GM23338 (cell line): Measurements from ENCODE around the gene FOXA1.

Experiments used
- EZH2 ChIP-seq: fragments of 200-600 bp; sonication (generic); IDR thresholded peaks from one replicate; pipeline ENCODE4 v1.8.0; 2017; ENCODE audit warnings: antibody characterized with exemption, mild to moderate bottlenecking, low read depth; ENCODE audit not compliant: unreplicated experiment
- POLR2AphosphoS5 ChIP-seq: IDR thresholded peaks from 2 replicates; pipeline ENCODE4 v1.6.1; 2016; ENCODE audit warnings: antibody characterized with exemption, low read depth
- TF ChIP-seq, protein P1 (sequence below), 2 experiments: fragments of 200-600 bp in 1 of 2; sonication (generic) in 1 of 2; conservative IDR thresholded peaks; 2 replicates each; pipeline versions ENCODE4 v1.5.1 to v1.6.1; 2016 to 2017; ENCODE audit warnings: antibody characterized with exemption in 2 of 2, low read depth in 2 of 2, mild to moderate bottlenecking in 2 of 2, moderate library complexity in 1 of 2
- TF ChIP-seq, protein P2 (sequence below): IDR thresholded peaks from one replicate; pipeline ENCODE4 v1.6.1; 2018; ENCODE audit warnings: antibody characterized with exemption; ENCODE audit not compliant: unreplicated experiment
- TF ChIP-seq, protein P3 (sequence below): fragments of 250-450 bp; sonication (Bioruptor Pico); IDR thresholded peaks from 2 replicates; pipeline ENCODE4 v1.5.0; 2020; ENCODE audit warnings: mild to moderate bottlenecking, moderate library complexity

DNA sequence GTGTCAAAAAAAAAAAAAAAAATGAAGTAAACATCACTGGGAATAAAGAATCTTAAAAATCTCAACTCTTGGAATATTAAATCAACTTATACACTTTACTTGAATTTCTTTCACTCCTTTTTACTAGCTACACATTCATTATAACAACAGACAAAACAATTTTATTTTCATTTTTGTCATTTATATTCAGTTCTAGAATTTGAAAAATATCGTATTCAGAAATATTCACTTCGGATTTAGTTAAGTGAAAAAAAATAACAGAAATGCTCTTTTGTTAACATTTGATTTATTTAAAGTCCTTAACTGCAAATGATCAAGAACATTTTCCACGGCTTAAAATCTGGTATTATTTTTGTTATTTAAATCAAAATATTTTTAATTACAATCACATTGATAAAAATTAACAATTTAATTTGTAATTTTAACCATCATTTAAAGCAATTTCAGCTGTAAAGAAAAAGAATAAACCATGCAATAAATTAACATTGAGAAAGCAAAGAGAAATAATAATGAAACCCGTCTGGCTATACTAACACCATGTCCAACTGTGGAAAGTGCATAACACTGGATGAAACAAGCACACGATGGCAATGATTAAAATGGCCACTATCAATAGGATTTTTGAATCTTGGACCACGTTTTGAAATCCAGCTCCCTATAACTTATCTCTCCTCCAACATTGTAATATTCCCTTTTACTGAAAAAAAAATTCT is 5.2 kb downstream of the FOXA1 start:
- TF ChIP-seq, protein P1, sequence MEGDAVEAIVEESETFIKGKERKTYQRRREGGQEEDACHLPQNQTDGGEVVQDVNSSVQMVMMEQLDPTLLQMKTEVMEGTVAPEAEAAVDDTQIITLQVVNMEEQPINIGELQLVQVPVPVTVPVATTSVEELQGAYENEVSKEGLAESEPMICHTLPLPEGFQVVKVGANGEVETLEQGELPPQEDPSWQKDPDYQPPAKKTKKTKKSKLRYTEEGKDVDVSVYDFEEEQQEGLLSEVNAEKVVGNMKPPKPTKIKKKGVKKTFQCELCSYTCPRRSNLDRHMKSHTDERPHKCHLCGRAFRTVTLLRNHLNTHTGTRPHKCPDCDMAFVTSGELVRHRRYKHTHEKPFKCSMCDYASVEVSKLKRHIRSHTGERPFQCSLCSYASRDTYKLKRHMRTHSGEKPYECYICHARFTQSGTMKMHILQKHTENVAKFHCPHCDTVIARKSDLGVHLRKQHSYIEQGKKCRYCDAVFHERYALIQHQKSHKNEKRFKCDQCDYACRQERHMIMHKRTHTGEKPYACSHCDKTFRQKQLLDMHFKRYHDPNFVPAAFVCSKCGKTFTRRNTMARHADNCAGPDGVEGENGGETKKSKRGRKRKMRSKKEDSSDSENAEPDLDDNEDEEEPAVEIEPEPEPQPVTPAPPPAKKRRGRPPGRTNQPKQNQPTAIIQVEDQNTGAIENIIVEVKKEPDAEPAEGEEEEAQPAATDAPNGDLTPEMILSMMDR (conservative IDR thresholded peaks at IDR 0.05; ENCODE audit: low read depth in 2 of 2) = no peak
- TF ChIP-seq EZH2 (peak; percentile 18), POLR2AphosphoS5 (no peak)
- TF ChIP-seq, protein P2, sequence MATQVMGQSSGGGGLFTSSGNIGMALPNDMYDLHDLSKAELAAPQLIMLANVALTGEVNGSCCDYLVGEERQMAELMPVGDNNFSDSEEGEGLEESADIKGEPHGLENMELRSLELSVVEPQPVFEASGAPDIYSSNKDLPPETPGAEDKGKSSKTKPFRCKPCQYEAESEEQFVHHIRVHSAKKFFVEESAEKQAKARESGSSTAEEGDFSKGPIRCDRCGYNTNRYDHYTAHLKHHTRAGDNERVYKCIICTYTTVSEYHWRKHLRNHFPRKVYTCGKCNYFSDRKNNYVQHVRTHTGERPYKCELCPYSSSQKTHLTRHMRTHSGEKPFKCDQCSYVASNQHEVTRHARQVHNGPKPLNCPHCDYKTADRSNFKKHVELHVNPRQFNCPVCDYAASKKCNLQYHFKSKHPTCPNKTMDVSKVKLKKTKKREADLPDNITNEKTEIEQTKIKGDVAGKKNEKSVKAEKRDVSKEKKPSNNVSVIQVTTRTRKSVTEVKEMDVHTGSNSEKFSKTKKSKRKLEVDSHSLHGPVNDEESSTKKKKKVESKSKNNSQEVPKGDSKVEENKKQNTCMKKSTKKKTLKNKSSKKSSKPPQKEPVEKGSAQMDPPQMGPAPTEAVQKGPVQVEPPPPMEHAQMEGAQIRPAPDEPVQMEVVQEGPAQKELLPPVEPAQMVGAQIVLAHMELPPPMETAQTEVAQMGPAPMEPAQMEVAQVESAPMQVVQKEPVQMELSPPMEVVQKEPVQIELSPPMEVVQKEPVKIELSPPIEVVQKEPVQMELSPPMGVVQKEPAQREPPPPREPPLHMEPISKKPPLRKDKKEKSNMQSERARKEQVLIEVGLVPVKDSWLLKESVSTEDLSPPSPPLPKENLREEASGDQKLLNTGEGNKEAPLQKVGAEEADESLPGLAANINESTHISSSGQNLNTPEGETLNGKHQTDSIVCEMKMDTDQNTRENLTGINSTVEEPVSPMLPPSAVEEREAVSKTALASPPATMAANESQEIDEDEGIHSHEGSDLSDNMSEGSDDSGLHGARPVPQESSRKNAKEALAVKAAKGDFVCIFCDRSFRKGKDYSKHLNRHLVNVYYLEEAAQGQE = no peak
- TF ChIP-seq, protein P3, sequence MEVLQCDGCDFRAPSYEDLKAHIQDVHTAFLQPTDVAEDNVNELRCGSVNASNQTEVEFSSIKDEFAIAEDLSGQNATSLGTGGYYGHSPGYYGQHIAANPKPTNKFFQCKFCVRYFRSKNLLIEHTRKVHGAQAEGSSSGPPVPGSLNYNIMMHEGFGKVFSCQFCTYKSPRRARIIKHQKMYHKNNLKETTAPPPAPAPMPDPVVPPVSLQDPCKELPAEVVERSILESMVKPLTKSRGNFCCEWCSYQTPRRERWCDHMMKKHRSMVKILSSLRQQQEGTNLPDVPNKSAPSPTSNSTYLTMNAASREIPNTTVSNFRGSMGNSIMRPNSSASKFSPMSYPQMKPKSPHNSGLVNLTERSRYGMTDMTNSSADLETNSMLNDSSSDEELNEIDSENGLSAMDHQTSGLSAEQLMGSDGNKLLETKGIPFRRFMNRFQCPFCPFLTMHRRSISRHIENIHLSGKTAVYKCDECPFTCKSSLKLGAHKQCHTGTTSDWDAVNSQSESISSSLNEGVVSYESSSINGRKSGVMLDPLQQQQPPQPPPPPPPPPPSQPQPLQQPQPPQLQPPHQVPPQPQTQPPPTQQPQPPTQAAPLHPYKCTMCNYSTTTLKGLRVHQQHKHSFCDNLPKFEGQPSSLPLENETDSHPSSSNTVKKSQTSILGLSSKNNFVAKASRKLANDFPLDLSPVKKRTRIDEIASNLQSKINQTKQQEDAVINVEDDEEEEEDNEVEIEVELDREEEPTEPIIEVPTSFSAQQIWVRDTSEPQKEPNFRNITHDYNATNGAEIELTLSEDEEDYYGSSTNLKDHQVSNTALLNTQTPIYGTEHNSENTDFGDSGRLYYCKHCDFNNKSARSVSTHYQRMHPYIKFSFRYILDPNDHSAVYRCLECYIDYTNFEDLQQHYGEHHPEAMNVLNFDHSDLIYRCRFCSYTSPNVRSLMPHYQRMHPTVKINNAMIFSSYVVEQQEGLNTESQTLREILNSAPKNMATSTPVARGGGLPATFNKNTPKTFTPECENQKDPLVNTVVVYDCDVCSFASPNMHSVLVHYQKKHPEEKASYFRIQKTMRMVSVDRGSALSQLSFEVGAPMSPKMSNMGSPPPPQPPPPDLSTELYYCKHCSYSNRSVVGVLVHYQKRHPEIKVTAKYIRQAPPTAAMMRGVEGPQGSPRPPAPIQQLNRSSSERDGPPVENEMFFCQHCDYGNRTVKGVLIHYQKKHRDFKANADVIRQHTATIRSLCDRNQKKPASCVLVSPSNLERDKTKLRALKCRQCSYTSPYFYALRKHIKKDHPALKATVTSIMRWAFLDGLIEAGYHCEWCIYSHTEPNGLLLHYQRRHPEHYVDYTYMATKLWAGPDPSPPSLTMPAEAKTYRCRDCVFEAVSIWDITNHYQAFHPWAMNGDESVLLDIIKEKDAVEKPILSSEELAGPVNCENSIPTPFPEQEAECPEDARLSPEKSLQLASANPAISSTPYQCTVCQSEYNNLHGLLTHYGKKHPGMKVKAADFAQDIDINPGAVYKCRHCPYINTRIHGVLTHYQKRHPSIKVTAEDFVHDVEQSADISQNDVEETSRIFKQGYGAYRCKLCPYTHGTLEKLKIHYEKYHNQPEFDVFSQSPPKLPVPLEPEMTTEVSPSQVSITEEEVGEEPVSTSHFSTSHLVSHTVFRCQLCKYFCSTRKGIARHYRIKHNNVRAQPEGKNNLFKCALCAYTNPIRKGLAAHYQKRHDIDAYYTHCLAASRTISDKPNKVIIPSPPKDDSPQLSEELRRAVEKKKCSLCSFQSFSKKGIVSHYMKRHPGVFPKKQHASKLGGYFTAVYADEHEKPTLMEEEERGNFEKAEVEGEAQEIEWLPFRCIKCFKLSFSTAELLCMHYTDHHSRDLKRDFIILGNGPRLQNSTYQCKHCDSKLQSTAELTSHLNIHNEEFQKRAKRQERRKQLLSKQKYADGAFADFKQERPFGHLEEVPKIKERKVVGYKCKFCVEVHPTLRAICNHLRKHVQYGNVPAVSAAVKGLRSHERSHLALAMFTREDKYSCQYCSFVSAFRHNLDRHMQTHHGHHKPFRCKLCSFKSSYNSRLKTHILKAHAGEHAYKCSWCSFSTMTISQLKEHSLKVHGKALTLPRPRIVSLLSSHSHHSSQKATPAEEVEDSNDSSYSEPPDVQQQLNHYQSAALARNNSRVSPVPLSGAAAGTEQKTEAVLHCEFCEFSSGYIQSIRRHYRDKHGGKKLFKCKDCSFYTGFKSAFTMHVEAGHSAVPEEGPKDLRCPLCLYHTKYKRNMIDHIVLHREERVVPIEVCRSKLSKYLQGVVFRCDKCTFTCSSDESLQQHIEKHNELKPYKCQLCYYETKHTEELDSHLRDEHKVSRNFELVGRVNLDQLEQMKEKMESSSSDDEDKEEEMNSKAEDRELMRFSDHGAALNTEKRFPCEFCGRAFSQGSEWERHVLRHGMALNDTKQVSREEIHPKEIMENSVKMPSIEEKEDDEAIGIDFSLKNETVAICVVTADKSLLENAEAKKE (CRISPR knock-in tag) = no peak
